HG03159 (cell line): ENCODE measurements around the gene ANKRD2.
"Not testable (repeated sequence)": the region's sequence is repeated elsewhere in the genome, so short reads cannot be mapped to it uniquely, and the experiment has no call there.

Source experiments
- ATAC-seq: cut with Tn5 transposase; IDR thresholded peaks from one replicate; pipeline ENCODE4 v1.9.1; 2021; ENCODE audit warnings: mild to moderate bottlenecking, moderate library complexity; ENCODE audit not compliant: unreplicated experiment

ANKRD2 gene

GRCh38 chr10:97546456-97547270 is 25.9 kb upstream of the ANKRD2 start:
- no peak for ATAC-seq

GRCh38 chr10:97547271-97547600 is 25.3 kb upstream of the ANKRD2 start:
- ATAC-seq, result no peak

DNA sequence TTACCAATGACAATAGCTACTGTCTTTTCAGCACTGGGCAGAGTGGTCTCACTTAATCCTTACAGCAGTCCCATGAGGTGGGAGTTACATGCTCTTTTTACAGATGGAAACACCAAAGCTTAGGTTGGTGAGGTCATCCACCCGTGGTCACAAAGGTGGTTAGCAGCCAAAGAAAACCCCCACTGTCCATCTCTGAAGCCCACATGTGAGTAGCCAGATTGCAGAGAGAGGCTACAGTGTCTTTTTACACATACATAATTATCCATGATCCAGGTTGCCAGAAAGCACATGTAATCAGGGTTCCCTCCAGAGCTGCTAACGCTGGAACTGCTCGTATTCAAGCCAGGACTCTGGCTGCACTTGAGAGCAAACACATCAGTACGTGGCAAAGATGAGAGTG is 24.6 kb upstream of the ANKRD2 start:
- ATAC-seq, result no peak

GRCh38 chr10:97548828-97549455 is 23.6 kb upstream of the ANKRD2 start:
- ATAC-seq, result no peak

DNA sequence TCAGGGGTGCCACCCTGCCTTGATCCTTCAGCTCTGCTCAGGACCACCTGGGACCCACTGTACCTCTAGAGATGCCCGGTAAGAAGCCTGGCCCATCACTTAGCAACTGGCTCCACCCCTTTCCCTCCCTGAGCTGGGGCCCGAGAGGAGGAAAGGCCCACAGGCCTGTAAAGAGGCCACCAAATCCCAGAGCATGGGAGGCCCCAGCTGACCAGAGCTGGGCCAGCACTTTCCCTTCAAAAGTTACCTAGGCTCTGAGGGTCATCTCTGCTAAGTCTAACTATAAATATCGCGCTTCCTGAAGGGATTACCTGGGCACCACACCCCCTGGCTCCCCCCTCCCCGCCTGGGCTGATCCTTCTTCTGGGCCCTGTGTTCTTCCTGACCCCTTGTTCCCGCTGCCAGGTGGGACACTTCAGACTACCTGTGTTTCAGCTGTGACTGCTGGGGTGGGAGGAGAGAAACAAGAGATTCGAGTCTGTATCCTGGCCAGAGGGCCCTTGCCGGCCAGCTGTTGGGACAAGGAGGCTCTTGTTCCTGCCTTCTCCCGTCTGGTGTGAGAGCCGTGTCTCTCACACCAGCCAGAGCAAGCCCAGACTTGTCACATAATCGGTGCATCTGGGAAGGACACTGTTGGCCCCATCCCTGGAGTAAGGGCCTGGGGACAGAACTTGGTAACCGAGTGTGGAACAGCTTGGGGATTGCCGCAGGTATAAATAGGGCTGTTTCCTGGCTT is 22.8 kb upstream of the ANKRD2 start:
- no peak for ATAC-seq

DNA sequence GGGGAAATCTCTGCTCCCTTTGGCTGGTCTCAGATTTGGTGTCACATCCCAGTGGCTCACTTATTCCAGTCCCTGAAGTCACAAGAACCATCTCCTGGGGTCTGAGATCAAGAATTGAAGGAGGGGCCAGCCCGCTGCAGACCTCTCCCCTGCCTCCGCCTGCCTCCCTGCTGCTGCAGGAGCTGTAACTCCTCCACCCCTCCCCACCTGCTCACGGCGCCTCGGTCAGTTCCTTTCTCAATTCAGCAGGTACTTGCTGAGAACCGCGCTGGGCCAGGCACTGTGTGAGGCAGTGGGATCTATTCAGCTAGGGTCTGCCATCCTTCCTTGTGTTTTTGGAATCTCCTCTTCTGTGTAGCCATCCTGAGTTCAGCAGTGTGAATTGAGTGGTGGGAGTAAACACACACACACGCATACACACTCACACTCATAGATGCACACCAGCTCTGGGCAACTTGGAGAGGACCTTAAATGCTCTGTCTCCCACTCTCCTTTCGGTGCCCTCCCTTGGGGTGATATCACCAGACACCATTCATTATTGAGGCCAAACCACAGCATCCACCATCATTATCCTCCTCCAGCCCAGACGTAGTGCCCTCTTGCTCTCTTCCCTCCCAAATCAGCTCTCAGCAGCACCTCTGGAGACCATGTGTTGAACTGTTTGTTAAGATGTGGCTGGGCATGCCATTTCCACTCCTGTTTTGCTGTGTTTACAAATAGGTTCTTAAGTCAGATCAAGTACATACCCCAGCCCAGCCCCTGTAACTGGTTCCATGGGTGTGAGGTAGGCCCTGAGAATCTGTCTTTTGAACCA is 22.0 kb upstream of the ANKRD2 start:
- no peak for ATAC-seq

- no peak for ATAC-seq
Observed at GRCh38 chr10:97551271-97551670, 21.3 kb upstream of the ANKRD2 start.

DNA sequence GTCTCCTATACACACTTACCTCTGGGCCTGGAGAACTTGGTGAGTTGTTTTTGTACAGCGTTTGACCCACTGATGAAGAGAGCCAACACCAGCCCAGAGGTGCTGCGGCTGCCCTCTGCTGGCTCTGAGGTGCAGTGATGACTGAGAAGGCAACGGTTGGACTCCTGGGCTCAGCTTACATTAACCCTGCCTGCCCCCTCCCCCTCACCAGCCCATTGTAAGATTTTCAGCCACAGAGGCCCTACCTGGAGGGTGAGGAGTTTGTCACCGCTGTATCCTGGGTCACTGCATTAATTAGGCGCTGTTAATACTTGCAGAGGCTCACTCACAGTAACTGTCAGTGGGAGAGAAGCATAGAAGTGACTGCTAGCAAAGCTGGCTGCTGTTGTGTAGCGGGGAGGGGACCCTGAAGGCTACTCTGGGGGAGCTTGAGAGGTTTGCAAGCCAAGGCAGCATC is 19.0 kb upstream of the ANKRD2 start:
- no peak for ATAC-seq

GRCh38 chr10:97554336-97554735 is 18.2 kb upstream of the ANKRD2 start:
- not testable (repeated sequence) for ATAC-seq

GRCh38 chr10:97555541-97555940 is 17.0 kb upstream of the ANKRD2 start:
- ATAC-seq, result not testable (repeated sequence)

DNA sequence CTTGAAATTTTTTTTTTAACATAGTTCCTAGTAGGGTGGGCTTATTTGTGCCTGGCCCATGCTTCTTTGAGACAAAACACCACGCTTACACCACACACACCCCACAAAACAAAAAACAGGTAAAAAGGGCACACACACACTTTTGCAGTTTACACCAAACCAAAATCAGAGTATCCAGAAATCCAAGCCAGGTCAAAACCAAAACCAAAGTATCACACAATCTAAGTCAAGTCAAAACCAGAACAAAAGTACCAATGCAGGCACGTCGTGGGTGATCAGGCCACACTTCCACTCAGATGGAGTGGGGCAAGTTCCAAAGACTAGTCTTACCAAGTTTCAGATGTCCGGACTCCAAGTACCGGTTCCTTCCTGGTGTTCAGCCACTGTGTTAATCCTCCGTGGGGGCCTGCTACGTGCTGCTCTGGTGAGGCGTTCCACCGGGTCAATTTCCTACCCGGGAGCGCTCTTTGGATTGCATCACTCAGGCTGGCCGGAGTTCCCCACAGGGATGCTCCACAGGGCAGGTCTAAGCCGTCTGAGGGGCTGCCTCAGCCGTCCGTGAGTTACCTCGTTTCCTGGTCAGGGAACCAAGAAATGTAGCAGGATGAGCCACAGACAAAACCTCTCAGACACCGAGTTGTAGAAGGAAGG is 11.7 kb upstream of the ANKRD2 start:
- ATAC-seq, result not testable (repeated sequence)

- not testable (repeated sequence) for ATAC-seq
Observed at GRCh38 chr10:97561386-97562077, 11.0 kb upstream of the ANKRD2 start.

- not testable (repeated sequence) for ATAC-seq
Observed at GRCh38 chr10:97562329-97562728, 10.2 kb upstream of the ANKRD2 start.

- ATAC-seq, result no peak
Observed at GRCh38 chr10:97563337-97563736, 9.2 kb upstream of the ANKRD2 start.

DNA sequence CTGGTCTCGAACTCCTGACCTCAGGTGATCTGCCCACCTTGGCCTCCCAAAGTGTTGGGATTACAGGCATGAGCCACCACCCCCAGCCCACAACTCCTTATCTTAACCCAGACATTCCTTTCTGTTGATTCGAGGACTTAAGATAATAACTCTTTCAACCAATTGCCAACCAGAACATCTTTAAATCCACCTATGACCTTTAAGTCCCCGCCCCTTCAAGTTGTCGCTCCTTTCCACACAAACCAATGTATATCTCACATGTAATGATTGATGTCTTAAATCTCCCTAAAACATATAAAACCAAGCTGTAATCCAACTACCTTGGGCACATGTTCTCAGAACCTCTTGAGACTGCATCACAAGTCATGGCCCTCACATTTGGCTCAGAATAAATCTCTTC is 7.8 kb upstream of the ANKRD2 start:
- ATAC-seq, result no peak

DNA sequence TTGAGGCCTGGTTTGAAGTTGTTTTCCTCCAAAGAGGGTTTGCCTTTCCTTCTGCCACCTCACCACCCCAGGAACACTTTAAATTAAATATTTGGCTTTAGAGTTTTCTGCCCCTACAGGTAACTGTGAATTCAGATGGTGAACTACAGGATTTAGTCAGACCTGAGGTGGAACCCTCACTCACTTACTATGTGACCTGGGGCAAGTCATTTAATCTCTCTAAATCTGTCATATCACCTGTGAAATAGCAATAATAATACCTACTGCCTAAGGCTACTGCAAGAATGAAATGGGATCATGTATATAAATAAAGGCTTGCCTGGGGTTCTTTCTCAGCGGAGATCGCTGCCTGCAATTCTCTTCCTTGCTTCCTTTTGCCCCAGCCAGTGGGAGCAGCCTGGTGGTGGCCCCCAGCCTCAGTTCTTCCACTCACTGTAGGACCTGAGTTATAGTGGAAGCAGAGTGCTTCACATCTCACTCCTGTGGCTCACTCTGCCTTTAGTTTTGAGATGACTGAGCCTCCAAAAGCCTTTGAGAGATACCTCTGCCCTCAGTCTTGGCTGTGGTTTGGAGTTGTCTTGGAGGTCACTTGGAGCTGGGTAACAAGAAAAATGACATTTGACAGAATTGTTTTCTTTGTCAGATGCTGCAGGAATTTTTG is 6.1 kb upstream of the ANKRD2 start:
- ATAC-seq, result no peak

DNA sequence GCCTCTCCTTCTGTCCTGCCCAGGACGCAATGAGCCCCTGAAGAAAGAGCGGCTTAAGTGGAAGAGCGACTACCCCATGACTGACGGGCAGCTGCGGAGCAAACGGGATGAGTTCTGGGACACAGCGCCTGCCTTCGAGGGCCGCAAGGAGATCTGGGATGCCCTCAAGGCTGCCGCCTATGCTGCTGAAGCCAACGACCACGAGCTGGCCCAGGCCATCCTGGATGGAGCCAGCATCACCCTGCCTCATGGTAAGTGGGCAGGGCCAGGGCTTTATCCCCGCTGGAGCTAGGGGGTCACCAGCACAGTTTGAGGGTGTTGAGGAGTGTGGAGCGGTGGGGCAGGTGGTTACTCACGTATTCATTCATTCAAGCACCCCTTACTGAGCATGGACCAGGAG is 4.7 kb upstream of the ANKRD2 start:
- no peak for ATAC-seq

DNA sequence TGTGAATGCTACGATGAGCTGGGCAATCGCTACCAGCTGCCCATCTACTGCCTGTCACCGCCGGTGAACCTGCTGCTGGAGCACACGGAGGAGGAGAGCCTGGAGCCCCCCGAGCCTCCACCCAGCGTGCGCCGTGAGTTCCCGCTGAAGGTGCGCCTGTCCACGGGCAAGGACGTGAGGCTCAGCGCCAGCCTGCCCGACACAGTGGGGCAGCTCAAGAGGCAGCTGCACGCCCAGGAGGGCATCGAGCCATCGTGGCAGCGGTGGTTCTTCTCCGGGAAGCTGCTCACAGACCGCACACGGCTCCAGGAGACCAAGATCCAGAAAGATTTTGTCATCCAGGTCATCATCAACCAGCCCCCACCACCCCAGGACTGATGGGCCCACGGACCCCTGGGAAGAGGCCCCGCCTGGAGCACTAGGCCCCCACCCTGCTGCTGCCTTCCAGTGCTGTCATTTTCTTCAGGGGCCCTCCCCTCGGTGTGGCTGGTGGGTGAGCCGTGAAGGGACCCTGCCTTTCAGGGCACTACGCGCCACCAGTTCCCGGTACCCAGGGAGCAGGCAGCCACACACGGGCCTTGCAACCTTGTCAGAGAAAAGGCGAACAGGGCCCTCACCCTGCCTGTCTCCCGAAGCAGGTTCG is 2.3 kb upstream of the ANKRD2 start:
- no peak for ATAC-seq
